WTC11 (cell line): ENCODE data around the gene CREB3.

Source experiments
- CTCF ChIP-seq: fragments of 200-600 bp; IDR thresholded peaks from 2 replicates; pipeline ENCODE4 v1.8.0; 2022; ENCODE audit warnings: antibody characterized with exemption
- FOXP1 ChIP-seq: sonication (generic); formaldehyde crosslinking; IDR thresholded peaks from 2 replicates; pipeline ENCODE4 v1.8.0; 2022; ENCODE audit warnings: missing genetic modification reagents, mild to moderate bottlenecking, moderate library complexity, borderline replicate concordance

DNA sequence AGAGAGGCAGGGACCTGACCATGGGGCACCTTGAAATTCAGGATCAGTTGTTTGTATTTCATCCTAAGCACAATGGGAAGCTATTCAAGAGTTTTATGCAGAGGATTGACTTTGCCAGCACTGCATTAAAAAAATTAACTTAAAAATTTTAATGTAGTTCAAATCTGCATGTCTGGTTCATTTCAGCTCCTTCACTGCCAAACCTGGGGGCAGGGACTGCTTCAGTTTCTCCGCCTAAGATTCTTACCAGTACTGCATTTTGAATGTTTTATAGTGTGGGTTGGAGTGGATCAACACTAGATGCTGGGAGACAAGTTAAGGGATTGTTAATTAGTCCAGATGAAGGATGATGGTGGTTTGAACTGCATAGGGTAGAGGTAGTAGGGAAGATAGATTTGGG lies 37.3 kb downstream of the CREB3 start:
- TF ChIP-seq FOXP1 (CRISPR knock-in tag) (no peak), CTCF (no peak)
